Coronary artery (tissue), 2 donors: Measurements from ENCODE around the gene PLN.

Experiments used
- DNase-seq: peaks from one replicate; pipeline ENCODE4 v3.0.0-alpha.2; 2017; ENCODE audit warnings: low spot score
- H3K27ac ChIP-seq, 2 donors: fragments of 200-600 bp; sonication (generic); one replicate each; pipeline ENCODE4 v1.5.1; 2016 to 2019
- H3K4me3 ChIP-seq: fragments of 200-600 bp; sonication (generic); 2 replicates; pipeline ENCODE4 v1.5.1; 2016; ENCODE audit warnings: mild to moderate bottlenecking, moderate library complexity
- TF ChIP-seq, protein P1 (sequence below): fragments of 200-600 bp; sonication (generic); IDR thresholded peaks from one replicate; pipeline ENCODE4 v1.5.1; 2019; ENCODE audit warnings: antibody characterized with exemption

PLN gene

DNA sequence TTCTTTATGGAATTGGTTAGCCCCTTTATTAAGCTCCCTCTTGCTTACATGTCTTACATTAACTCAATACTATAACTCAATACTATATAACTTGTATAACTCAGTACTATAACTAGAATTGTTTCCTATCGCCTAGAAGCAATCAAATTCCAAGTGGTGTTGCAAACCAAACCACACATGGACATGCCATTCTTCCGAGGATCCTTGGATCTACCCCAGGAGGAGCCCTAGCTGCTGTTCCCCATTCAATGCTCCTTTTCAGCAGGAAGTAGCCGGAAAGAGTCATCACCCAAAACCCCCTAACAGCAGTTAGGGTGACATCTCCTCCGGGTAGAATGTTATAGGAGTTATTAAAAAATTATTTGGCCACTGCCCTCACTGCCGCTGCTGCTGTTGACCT is 40.5 kb downstream of the PLN start:
- TF ChIP-seq, protein P1, sequence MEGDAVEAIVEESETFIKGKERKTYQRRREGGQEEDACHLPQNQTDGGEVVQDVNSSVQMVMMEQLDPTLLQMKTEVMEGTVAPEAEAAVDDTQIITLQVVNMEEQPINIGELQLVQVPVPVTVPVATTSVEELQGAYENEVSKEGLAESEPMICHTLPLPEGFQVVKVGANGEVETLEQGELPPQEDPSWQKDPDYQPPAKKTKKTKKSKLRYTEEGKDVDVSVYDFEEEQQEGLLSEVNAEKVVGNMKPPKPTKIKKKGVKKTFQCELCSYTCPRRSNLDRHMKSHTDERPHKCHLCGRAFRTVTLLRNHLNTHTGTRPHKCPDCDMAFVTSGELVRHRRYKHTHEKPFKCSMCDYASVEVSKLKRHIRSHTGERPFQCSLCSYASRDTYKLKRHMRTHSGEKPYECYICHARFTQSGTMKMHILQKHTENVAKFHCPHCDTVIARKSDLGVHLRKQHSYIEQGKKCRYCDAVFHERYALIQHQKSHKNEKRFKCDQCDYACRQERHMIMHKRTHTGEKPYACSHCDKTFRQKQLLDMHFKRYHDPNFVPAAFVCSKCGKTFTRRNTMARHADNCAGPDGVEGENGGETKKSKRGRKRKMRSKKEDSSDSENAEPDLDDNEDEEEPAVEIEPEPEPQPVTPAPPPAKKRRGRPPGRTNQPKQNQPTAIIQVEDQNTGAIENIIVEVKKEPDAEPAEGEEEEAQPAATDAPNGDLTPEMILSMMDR, result no peak
- Histone ChIP-seq H3K4me3 (no peak overlapping the region), H3K27ac (no peak overlapping the region)
- no peak for DNase-seq

DNA sequence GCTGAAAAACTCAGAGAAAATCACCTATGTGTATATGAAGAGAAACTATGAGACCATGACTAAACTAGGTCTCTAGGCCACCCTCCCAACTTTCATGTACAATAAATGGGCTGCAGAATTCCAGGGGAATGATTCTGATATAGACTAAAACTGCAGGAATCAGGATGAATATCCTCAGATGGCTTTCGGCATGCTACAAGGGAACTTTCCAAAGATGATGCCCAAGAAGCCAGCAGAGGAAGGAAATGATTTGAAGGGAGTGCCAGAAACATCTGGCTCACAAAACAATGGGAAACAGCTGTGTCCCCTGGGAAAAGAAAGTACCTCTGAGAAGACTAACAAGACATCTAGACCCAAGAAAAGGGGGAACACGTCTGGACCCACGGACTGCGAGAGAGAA is 41.1 kb downstream of the PLN start:
- TF ChIP-seq, protein P1, result no peak
- no peak for DNase-seq
- Histone ChIP-seq H3K27ac (no peak overlapping the region), H3K4me3 (no peak overlapping the region)

DNA sequence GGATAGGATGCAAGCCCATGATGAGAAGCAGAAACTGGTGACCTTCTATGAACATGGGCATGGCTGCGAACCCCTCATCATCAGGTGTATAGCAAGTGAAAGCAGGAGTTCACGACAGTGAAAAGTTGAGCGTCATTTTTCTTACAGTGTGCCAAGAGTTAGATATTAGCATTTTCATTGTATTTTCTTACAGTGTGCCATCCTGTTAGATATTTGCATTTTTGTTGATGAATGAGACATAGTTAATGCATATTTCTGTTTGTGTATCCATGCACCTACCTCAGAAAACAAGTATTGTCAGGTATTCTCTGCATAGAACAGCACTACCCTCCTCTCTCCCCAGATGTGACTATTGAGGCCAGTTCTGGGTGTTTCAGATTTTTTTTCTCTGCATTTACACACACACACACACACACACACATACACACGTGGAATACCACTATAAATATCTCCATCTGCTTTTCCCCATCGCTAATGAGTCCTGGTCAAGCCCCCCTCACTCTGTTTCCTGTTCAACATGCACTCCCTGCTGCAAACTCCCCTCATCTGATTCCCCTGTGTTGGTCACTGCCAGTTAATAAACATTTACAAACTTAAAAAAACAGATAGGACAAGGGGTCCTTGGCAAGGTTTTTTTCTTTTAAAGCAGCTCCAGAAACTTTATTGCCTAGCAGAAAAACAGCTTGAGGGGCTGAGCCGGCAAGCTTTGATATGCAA is 41.7 kb downstream of the PLN start:
- Histone ChIP-seq H3K4me3 (no peak overlapping the region), H3K27ac (no peak overlapping the region)
- DNase-seq, result no peak
- TF ChIP-seq, protein P1, result no peak

DNA sequence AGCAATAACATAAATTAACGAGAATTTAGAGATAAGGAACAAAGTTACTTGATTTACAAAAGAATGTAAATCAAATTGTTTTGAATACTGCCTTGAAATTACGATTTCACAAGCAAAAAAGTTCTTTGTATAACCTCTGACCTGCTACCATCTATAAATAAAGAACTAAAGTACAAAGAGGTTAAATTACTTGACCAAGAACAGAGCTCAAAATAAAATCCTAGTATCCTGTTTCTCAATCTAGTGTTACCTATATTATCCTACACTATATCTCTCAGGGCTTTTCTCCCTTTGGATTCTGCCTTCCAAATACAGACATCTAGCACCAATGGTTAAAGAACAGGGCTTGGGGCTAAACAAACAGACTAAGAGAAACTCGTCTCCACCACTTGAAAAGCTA is 43.8 kb downstream of the PLN start:
- no peak overlapping the region for H3K27ac ChIP-seq
- no peak overlapping the region for H3K4me3 ChIP-seq
- TF ChIP-seq, protein P1, result no peak
- no peak for DNase-seq

DNA sequence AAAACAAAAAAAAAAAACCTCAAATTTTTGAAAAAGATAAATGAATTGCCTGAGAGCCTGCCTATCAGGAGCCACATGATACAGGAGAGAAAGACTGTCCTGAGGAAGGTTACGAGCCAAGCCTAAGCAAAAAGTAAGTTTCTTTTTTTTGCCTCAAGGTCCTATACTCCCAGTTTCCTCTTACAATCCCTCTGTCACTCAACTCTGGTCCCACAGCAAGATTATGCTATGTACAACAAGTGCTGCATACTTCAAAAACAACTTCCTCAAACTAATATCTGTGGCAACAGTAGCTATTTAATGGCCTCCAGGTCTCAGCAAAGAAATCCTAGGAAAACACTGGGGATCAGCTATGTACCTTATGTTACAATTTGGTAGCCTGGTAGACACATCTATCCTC is 46.8 kb downstream of the PLN start:
- TF ChIP-seq, protein P1, result no peak
- no peak for DNase-seq
- no peak overlapping the region for H3K27ac ChIP-seq
- H3K4me3 ChIP-seq, result no peak overlapping the region

DNA sequence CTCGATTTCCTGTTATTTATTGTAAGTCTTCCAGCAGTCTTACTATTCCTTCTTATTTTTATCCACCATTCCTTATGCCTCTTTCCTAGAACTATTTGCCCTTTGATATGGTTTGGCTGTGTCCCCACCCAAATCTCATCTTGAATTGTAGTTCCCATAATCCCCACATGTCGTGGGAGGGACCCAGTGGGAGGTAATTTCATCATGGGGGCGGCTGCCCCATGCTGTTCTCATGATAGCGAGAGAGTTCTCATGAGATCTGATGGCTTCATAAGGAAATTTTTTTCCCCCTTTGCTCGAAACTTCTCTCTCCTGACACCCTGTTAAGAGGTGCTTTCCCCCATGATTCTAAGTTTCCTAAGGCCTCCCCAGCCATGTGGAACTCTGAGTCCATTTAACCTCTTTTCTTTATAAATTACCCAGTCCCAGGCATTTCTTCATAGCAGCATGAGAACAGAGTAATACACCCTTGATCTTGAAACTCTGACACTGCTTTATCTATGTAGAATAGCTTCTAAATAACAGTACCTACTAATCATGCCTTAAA is 48.8 kb downstream of the PLN start:
- TF ChIP-seq, protein P1, result no peak
- no peak for DNase-seq
- no peak overlapping the region for H3K27ac ChIP-seq

DNA sequence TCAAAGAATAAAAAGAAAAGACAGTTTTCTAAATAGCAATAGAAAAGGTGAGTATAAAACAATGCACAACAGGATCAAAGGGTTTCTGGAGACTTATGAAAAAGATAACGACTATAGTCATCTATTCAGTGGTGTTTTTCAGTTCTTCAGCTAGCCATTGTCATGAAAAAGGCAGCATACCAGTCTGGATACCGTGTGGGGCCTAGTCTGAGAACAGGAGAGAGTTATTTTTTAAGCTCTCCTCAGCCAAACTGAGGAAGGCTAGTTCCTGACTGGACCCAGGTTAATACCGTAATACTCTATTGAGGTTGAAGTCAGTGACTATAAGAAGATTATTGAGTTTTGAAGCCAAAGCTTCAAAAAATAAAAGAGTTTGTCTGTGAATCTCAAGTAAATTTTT is 49.5 kb downstream of the PLN start:
- TF ChIP-seq, protein P1, result no peak
- Histone ChIP-seq H3K27ac (no peak overlapping the region), H3K4me3 (no peak overlapping the region)
- DNase-seq, result no peak

More for the DNA sequence above, 48.8 kb downstream of the PLN start:
- H3K4me3 ChIP-seq, result no peak overlapping the region
